HG02970 (cell line): ENCODE measurements around the gene TMEM161B.
"Not testable (repeated sequence)": the region's sequence is repeated elsewhere in the genome, so short reads cannot be mapped to it uniquely, and the experiment has no call there.

Source experiments
- ATAC-seq: cut with Tn5 transposase; IDR thresholded peaks from one replicate; pipeline ENCODE4 v1.9.1; 2021; ENCODE audit warnings: mild to moderate bottlenecking, moderate library complexity, moderate number of reproducible peaks; ENCODE audit not compliant: unreplicated experiment, low FRiP score

TMEM161B gene

GRCh38 chr5:88268385-88269184, at the start of gene TMEM161B:
TSS of gene TMEM161B (minus strand) at chr5:88268845. CDS start at chr5:88268723, 122 bp downstream.
- ATAC-seq, result peak; percentile 100

- ATAC-seq, result no peak
Observed at GRCh38 chr5:88304356-88304755, 35.7 kb upstream of the TMEM161B start.

DNA sequence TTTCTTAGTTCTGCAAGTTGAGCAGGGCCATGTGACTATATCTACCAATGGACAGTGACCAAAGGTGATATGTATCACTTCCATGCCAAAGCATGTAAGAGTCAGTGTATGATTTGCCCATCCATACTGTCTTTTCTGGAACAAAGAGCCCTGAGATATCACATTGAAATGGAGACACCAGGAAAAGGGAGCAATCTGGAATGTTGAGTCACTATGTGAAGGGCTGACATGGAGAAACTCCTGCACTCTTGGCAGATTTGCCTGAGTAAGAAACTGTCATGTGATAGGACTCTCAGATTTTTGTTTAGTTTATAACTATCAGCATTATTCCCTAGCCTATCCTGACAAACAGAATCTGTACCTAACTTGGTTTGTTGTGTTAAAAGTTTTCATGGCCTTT, 29.8 kb upstream of the TMEM161B start:
- no peak for ATAC-seq

DNA sequence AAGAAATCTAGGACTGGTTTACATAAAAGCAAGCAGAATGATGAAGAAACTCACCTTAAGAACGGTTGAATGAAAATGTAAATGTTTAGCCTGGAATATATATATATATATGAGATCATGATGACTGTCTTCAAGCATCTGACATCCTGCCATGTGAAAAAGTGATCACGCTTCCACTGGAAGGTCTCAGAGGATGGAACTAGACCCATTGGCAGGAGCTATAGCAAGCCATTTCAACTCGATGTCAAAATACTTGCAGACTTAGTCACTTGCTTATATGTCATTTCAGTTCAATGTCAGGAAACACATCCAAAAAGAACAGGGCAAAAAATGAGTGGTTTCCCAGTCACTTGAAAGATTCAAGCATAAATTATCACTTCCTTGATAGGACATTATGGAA, 22.2 kb upstream of the TMEM161B start:
- ATAC-seq, result no peak

DNA sequence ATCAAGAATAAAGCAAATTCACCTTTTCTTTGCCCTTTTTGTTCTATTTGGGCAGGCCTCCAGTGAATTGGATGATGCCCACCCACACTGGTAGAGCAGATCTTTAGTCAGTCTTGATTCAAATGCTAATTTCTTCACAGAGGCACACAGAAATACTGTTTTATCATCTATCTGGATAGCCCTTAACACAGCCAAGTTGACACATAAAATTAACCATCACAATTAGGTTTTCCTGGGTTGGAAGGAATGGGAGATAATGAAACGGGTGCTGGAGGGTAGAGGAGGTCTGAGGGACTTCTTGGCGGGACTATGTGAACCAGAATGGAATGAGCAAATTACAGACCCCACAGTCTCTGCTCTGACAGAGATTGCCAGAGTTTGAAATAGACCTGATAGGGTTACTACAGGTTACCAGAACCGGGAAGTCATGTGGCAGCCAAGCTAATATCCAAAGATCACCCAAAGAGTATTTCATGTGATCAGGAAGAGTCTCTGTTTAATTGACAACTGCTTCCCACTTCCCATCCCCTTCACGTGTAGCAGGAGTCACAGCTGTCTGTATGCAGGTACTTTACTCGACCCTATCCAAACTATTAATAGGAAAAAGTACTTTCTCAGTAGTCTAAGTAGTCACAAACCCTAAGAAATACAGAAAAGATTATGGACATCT, 20.0 kb upstream of the TMEM161B start:
- no peak for ATAC-seq

DNA sequence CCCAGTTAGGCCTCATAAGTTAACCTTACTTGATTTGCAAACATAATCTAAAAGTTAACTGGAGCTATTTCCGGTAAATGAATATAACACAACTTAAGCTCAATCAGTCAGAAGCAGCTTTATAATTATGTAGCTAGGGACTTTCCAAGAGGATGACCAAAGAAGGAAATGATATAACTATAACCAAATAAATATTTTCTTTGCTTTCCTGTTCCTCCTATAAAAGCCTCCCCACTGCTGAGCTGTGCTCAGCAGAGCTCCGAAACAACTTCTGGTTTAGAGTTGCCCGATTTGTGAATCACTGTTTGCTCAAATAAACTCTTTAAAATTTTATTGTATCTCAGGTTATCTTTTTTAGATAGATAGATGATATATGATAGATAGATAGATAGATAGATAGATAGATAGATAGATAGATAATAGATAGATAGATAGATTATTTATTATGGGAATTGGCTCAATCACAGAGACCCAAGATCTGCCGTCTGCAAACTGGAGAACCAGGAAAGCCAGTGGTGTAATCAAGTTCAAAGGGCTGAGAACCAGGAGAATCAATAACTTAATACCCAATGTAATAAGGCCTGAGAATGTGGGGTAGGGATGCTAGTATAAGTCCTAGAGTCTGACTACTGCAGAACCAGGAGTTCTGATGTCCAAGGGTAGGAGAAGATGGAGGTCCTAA, 19.3 kb upstream of the TMEM161B start:
- no peak for ATAC-seq

DNA sequence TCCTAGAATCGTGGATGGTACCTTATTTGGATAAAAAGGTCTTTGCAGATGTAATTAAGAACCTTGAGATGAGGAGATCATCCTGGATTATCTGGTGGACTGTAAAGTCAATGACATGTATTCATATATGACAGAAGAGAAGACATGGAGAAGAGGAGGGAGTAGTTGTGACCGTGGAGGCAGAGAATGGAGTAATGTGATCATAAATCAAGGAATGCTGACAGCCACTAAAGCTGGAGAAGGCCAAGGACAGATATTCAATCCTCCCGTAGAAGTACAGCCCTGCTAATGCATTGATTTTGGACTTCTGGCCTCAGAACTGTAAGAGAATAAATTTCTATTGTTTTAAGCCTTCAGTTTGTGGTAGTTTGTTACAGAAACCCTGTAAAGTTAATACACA, 18.7 kb upstream of the TMEM161B start:
- no peak for ATAC-seq

- ATAC-seq, result no peak
Observed at GRCh38 chr5:88283690-88284089, 15.0 kb upstream of the TMEM161B start.

DNA sequence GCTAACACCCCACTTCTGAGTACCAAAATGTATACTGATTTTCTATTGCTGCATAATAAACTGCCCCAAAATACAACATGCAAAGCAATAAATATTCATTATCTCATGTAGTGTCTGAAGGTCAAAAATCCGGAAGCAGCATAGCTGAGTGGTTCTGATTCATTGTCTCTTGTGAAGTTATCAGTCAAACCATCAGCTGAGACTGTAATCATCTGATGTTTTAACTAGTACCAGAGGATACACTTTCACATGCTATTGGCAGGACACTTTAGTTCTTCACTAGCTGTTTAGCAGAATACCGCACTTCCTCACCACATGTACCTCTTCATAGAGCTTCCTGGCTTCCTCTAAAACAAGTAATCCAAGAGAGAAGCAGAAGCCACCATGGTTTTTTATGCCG, 12.7 kb upstream of the TMEM161B start:
- ATAC-seq, result no peak

GRCh38 chr5:88279584-88279983, 10.9 kb upstream of the TMEM161B start:
- ATAC-seq, result no peak

DNA sequence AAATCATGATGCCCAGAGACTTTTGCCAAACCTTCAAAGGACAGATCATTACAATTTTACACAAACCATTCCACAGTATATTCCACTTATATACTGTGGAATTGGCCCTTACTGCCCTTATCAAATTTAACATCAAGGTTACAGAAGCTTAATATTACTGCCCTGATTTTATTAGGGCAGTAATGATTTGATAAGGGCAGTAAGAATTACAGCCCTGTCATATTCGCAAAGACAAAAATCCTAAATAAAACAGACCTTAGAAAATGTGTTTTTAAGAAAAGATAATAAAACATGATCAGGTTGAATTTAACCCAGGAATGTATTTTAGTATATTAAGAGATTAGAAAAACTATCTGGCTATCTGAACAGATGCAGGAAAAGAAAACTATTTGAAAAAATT, 7.7 kb upstream of the TMEM161B start:
- ATAC-seq, result no peak

- no peak for ATAC-seq
Observed at GRCh38 chr5:88275581-88275980, 6.9 kb upstream of the TMEM161B start.

- ATAC-seq, result peak; percentile 5
Observed at GRCh38 chr5:88269222-88269771, 652 bp upstream of the TMEM161B start.

- not testable (repeated sequence) for ATAC-seq
Observed at GRCh38 chr5:88264565-88264964, 4.1 kb downstream of the TMEM161B start.

DNA sequence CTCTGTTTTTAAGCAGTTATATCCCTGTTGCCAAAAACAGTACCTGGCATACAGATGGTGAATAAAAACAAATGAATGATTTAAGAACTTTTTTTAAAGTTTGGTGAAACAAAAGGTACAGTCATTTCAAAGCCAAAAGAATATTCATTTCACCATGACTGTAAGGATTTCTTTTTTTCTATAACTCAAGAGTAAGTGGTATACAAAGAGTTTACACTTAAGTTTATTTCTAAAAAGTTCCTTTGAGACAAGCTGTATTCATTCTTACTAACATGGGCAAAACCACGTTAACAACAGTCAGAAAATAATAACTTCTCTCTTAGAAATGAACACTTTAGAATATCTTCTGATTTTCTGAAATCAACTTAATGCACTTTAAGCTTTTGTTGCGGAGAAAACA, 5.3 kb downstream of the TMEM161B start:
- ATAC-seq, result no peak

GRCh38 chr5:88262116-88262515, 6.5 kb downstream of the TMEM161B start:
- ATAC-seq, result no peak

DNA sequence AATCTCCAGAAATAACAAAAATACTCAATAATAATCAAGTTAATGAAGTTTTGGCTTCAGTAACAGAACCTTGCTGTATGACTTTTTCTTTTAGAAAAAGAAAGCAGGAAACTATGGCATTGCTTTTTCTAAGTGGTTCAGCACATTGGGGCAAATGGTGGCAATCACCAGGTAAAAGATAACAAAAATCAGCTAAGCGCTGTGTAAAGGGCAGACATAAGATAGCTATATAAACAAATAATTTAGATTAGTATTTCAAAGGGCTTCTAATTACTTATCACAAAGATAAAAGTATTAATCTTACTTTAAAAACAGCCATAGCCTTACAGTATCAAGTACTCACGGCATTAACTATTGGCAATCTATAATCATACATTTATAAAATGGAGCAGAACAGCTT, 10.0 kb downstream of the TMEM161B start:
- no peak for ATAC-seq

DNA sequence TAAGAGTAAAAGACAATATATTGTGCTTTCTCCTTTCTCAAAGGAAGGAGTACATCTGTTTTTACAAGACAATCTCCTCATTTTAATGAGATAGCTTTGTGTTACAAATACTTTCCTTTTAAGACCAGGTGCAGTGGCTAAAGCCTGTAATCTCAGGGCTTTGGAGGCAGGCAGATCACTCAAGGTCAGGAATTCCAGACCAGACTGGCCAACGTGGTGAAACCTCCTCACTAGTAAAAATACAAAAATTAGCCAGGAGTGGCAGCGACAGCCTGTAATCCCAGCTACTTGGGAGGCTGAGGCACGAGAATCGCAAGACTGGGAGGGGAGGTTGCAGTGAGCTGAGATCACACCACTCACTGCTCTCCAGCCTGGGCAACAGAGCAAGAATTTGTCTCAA, 11.8 kb downstream of the TMEM161B start:
- ATAC-seq, result no peak

GRCh38 chr5:88256037-88256436, 12.6 kb downstream of the TMEM161B start:
- no peak for ATAC-seq

DNA sequence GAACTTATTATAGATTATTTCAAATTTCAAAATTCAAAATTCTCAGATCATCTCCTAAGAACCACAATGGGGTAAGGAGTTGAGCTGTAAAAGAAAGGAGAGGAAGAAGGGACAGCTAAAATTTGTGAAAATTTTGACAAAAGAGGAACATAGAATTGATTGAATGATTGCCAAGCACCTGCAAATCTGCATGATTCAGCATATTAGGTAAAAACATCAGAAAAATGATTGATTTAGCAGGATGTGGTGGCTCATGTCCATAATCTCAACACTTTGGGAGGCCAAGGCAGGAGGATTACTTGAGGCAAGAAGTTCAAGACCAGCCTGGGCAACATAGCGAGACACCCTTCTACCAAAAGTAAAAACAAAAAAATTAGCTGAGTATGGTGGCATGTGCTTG, 14.3 kb downstream of the TMEM161B start:
- ATAC-seq, result no peak

- ATAC-seq, result peak; percentile 78
Observed at GRCh38 chr5:88251048-88251711, 17.5 kb downstream of the TMEM161B start.
